Hepatic stellate cell (primary cell): ENCODE measurements around the gene ZNF205.
"Not testable (repeated sequence)": the region's sequence is repeated elsewhere in the genome, so short reads cannot be mapped to it uniquely, and the experiment has no call there.

ENCODE experiments used
- DNase-seq: peaks from one replicate; pipeline ENCODE4 v3.0.0; 2011; ENCODE audit warnings: low spot score

ZNF205 gene

DNA sequence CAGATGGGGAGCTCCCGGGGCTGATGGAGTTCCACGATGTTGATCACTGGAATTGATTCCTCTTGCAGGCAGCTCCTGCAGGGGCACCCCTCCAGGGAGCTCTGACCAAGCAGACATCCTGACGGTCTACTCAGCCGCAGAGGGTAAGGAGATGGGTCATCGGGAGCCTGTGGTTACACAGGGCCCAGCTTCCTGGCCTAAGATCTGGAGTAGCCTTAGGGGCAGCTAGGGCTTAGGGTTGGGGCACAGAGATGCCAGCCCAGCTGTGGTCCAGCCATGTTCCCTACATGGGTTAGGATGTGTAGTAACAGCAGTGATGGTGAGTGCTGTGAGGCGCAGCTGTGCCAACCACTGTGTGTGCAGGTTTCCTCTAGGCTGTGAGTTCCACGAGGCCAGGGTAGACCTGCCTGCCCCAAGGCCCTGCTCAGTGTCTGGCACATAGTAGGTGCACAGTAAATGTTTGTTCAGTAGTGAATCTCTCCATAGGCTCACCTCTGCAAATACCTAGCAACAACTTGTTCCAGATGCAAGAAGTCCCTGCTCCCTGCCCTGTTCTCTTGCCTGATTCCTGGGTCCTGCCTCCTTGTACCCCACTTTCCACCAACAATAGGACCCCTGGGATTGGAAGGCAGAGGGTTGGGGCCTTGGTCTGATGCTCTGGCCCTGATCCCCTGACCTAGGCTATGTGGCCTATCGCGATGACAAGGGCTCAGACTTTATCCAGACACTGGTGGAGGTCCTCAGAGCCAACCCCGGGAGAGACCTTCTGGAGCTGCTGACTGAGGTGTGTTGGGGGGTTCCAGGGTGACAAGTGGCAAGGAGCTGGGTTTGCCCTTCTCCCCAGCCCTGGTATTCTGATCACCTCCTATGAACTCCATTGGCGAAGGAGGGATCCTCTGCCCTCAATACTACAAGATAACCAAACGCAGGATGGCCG lies 36.1 kb downstream of the ZNF205 start:
- DNase-seq: no peak

- no peak for DNase-seq
Measured at GRCh38 chr16:3149193-3149530, 36.8 kb downstream of the ZNF205 start.

- peak; percentile 83 for DNase-seq
Measured at GRCh38 chr16:3149630-3150345, 37.4 kb downstream of the ZNF205 start.

- peak; percentile 98 for DNase-seq
Measured at GRCh38 chr16:3150346-3151218, 38.2 kb downstream of the ZNF205 start.

GRCh38 chr16:3152027-3152276 lies 39.6 kb downstream of the ZNF205 start:
- no peak for DNase-seq

DNA sequence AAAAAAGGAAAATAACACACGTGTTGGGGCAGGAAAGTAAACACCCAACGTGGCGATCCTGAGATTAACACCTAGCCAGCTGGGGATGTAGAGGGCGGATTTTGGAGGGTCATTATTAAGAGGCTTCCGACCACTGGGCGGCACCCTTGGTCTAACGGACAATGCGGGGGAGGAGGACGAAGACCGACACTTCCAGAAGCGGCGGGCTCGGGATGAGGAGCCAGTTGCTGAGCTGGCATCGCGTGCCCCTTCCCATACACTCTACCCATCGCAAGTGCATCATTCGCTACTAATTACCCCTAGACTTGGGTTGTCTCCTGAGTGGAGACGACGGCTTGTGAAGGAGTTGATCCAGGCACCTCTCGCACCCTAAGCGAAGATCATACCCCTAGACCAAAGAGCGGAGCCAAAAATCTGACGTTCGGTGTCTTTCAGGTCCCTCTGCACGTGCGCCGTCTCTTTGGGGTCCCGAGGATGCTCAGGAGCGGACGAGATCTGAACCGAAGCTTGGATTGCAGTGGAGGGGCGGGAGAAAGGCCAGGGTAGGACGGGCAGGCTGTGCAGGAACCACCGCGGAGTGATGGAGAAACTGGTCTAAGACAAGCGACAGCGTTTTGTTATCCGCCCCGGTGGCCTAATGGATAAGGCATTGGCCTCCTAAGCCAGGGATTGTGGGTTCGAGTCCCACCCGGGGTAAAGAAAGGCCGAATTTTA lies 40.0 kb downstream of the ZNF205 start:
- peak; percentile 78 for DNase-seq

DNA sequence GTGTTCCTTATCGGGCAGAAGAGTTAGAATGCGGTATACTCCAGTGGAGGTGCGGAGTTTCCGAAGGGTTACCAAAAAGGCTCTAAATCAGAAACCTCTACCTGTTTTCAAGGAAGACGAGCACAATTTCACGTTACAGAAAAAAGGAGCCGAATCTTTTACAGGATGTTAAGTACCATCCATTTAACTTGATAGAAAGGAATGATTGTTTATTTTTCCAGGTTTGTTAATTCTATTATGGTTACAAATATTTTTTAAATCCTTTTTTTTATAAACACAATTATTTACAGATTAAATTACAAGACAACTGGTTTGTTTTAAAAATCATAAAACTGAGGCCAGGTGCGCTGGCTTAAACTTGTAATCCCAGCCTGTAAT lies 40.6 kb downstream of the ZNF205 start:
- DNase-seq: no peak

- DNase-seq: no peak
Measured at GRCh38 chr16:3155181-3155580, 42.8 kb downstream of the ZNF205 start.

GRCh38 chr16:3155972-3156371 lies 43.6 kb downstream of the ZNF205 start:
- DNase-seq: no peak

DNA sequence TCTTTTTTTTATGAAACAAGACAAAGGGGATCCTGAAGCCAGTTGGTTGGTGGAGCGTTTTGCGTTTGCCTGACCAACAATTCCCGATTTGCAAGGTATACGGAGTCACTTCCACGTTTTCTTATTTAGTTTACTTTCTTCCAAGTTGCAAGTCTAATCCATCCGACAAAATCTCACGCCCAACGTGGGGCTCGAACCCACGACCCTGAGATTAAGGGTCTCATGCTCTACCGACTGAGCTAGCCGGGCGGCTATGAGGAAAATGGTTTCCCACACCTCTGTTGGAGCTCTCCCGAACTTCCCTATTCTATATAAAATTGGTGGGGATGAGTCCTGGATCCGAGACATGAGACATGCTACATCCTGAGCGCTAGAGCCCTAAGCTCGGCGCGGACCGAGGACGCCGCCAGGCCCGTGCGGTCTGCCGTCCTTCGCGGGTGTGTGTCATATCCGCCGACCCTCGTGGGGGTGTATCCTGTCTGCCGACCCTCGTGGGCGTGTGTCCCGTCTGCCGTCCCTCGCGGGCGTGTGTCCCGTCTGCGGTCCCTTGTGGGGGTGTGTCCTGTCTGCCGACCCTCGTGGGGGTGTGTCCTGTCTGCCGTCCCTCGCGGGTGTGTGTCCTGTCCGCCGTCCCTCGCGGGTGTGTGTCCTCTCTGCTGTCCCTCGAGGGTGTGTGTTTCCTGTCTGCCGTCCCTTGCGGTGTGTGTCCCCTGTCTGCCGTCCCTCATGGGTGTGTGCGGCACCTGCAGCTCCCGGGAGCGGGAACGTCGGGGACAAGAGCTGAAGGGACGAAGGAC lies 45.0 kb downstream of the ZNF205 start:
- peak; percentile 82 for DNase-seq

- DNase-seq: peak; percentile 62
Measured at GRCh38 chr16:3158026-3158509, 45.7 kb downstream of the ZNF205 start.

DNA sequence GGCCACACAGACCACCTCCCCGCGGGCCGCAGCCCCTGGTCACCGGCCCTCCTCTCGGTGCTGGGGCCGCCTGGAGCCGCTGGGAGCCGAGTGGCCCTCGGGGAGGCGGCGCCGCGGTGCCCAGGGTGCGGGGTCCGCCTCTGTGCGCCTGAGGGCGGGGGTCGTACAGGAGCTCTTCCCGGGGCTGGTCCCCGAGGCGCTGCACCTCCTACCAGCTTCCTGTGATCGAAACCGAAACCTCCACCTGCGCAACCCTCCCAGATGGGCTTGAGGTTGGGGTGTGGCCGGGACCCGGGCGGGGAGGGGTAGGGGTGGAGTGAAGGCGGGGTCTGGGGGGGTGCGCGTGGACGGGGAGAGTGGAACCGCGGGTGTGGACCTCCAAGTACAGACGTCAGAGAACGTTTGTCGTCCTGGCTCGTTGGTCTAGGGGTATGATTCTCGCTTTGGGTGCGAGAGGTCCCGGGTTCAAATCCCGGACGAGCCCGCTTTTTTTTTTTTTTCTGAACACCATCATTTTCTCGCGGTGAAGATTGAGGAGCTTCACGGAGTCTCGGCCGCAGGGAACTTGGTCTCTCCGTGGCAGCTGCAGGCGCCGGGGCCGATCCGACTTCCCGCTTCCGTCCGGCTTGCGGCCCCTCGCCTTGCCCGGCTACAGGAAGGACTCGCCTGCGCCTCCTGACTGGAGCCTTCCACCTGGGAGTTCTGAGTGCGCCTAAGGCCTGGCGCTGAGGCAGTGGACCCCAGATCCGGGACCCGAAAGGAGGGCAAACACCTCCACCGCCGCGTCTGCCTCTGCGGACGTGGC lies 46.3 kb downstream of the ZNF205 start:
- peak; percentile 96 for DNase-seq

- DNase-seq: no peak
Measured at GRCh38 chr16:3161235-3162018, 49.0 kb downstream of the ZNF205 start.

- no peak for DNase-seq
Measured at GRCh38 chr16:3164121-3164991, 52.0 kb downstream of the ZNF205 start.

DNA sequence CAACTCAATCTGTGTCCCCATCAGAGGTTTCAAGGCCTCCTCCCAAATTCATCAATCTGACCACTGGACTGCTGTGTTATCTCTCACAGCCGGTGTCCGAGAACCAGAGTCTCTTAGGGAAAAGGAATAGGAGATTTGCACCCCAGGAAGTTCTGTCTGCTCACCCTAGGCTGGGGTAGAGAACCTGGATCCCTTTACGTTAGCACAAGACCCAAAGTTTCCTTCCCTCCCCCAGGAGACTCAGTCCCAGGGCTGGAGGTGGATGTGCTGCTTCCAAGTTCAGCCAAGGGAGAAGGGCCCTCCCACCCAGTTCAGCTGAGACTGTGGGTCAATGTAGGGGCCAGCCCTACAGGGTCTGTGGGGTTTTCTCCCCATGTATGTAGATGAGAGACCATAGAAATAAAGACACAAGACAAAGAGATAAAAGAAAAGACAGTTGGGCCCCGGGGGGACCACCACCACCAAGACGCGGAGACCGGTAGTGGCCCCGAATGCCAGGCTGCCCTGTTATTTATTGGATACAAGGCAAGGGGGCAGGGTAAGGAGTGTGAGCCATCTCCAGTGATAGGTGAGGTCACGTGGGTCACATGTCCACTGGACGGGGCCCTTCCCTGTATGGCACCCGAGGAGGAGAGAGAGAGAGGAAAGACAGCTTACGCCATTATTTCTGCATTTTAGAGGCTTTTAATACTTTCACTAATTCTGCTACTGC lies 52.9 kb downstream of the ZNF205 start:
- DNase-seq: no peak

- DNase-seq: no peak
Measured at GRCh38 chr16:3166505-3166886, 54.1 kb downstream of the ZNF205 start.

GRCh38 chr16:3168729-3169128 lies 56.3 kb downstream of the ZNF205 start:
- DNase-seq: not testable (repeated sequence)
